Fibroblast of pulmonary artery (primary cell): ENCODE measurements around the gene CFB.
A peak's percentile ranks its signal among the peaks of the same experiment; 100 is the strongest.

ENCODE experiments used
- DNase-seq: peaks from one replicate; pipeline ENCODE4 v3.0.0-alpha.2; 2010; ENCODE audit warnings: low read depth
- H3K4me3 ChIP-seq: replicated peaks from 2 replicates; pipeline ENCODE4 v1.5.1; 2011; ENCODE audit warnings: low read depth, mild to moderate bottlenecking, control low read depth, low read length, moderate library complexity
- TF ChIP-seq, protein P1 (sequence below): IDR thresholded peaks from 2 replicates; pipeline ENCODE4 v1.5.1; 2011; ENCODE audit warnings: mild to moderate bottlenecking, control low read depth, low read length, inconsistent platforms; ENCODE audit errors: missing control alignments

Gene CFB

DNA sequence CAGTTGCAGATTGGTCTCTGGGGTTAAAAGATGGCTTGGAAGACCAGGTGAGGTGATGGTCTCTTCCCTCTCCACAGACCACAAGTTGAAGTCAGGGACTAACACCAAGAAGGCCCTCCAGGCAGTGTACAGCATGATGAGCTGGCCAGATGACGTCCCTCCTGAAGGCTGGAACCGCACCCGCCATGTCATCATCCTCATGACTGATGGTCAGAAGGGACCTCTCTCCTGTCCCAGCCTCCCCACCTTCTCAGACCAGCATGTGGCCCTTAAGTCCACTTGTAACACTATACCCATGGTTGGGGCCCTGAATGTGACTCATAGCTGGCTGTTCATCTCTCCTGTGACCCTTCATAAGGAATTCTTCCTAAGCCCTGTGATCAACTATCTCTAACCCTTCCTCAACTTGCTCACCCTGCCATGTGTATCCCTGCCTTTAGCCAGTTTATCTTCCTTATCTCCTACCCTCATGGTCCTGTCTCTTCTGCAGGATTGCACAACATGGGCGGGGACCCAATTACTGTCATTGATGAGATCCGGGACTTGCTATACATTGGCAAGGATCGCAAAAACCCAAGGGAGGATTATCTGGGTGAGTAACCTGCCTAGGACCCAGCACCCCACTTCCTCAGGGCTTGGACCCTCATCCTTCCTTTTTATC lies 3.0 kb downstream of the CFB start:
- TF ChIP-seq, protein P1, sequence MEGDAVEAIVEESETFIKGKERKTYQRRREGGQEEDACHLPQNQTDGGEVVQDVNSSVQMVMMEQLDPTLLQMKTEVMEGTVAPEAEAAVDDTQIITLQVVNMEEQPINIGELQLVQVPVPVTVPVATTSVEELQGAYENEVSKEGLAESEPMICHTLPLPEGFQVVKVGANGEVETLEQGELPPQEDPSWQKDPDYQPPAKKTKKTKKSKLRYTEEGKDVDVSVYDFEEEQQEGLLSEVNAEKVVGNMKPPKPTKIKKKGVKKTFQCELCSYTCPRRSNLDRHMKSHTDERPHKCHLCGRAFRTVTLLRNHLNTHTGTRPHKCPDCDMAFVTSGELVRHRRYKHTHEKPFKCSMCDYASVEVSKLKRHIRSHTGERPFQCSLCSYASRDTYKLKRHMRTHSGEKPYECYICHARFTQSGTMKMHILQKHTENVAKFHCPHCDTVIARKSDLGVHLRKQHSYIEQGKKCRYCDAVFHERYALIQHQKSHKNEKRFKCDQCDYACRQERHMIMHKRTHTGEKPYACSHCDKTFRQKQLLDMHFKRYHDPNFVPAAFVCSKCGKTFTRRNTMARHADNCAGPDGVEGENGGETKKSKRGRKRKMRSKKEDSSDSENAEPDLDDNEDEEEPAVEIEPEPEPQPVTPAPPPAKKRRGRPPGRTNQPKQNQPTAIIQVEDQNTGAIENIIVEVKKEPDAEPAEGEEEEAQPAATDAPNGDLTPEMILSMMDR: no peak
- H3K4me3 ChIP-seq: no peak overlapping the region
- DNase-seq: no peak

GRCh38 chr6:31949926-31950548 lies 4.1 kb downstream of the CFB start:
- H3K4me3 ChIP-seq: no peak overlapping the region
- DNase-seq: no peak
- TF ChIP-seq, protein P1: no peak

DNA sequence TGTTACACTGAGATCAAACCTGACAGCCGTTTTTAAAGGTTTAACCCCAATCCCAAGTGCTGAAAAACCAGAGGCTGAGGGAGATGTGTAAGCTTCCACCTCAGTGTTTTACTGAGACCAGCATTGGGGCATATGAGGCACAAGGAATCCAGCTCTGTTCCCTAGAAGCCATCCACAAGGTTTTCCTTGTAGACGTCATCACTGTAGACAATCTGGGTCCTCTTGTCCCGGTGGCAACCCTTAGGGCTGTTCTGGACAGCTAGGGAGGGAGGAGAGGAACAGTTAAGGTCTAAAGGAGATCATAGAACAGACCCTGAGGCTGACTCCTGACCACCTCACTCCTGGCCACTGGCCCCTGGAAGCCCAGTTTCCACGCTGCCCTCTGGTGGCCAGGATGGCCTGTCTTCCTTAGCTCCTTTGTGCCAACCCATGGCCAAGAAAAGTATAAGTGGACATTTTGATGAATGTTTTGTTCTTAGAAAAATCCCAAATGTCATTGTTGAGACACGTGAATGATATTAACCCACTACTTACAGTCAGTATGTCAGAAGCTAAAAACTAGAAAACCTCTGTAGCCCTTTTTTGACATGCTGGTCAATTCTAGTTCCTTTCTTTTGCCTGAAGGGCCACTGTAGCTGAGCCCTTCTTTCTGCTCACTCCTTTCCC lies 6.4 kb downstream of the CFB start:
- TF ChIP-seq, protein P1: peak; percentile 99
- peak; percentile 78 for DNase-seq
- H3K4me3 ChIP-seq: no peak overlapping the region

DNA sequence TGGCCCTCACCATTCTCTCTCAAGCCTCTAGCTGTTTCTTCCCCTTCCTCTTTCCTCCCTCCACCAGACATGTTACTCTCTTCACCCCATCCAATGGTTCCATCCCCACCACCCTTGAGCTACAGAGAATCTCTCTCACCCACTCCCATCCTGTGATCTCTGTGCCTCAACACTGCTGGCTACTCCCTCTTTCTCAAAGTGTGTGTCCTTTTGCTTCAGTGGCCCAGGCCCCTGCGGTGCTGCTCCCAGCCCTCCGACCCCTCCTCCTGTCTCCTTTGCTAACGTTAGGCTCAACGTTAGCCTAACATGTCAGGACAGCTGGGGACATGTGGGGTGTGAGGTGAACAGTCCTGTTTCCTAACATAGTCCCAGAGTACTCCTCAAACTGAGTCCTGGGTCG lies 7.0 kb downstream of the CFB start:
- no peak overlapping the region for H3K4me3 ChIP-seq
- DNase-seq: no peak
- TF ChIP-seq, protein P1: no peak

GRCh38 chr6:31954511-31954910 lies 8.6 kb downstream of the CFB start:
- no peak overlapping the region for H3K4me3 ChIP-seq
- no peak for DNase-seq
- TF ChIP-seq, protein P1: no peak

GRCh38 chr6:31956796-31957195 lies 10.9 kb downstream of the CFB start:
- no peak for DNase-seq
- H3K4me3 ChIP-seq: no peak overlapping the region
- TF ChIP-seq, protein P1: no peak
